Astrocyte of the spinal cord (primary cell): ENCODE data around the gene KLHL12.

Experiments
- DNase-seq: peaks from one replicate; pipeline ENCODE4 v3.0.0; 2011; ENCODE audit warnings: low read depth, low spot score
- H3K4me3 ChIP-seq: 2 replicates; pipeline ENCODE4 v1.5.1; 2011; ENCODE audit warnings: low read depth, mild to moderate bottlenecking, low read length, moderate library complexity
- in situ Hi-C: cut with HindIII; loops from 2 replicates; pipeline ENCODE4 v1.10.0; 2017; ENCODE audit warnings: low sequenced_read_pairs
- TF ChIP-seq, protein P1 (sequence below): IDR thresholded peaks from 2 replicates; pipeline ENCODE4 v1.5.1; 2012; ENCODE audit warnings: low read depth, mild to moderate bottlenecking, low read length, inconsistent platforms

Gene KLHL12

GRCh38 chr1:202873026-202873425 lies 54.0 kb downstream of the KLHL12 start:
- in situ Hi-C loops, result no loop called here
- DNase-seq, result no peak
- H3K4me3 ChIP-seq, result no peak overlapping the region
- TF ChIP-seq, protein P1, sequence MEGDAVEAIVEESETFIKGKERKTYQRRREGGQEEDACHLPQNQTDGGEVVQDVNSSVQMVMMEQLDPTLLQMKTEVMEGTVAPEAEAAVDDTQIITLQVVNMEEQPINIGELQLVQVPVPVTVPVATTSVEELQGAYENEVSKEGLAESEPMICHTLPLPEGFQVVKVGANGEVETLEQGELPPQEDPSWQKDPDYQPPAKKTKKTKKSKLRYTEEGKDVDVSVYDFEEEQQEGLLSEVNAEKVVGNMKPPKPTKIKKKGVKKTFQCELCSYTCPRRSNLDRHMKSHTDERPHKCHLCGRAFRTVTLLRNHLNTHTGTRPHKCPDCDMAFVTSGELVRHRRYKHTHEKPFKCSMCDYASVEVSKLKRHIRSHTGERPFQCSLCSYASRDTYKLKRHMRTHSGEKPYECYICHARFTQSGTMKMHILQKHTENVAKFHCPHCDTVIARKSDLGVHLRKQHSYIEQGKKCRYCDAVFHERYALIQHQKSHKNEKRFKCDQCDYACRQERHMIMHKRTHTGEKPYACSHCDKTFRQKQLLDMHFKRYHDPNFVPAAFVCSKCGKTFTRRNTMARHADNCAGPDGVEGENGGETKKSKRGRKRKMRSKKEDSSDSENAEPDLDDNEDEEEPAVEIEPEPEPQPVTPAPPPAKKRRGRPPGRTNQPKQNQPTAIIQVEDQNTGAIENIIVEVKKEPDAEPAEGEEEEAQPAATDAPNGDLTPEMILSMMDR, result no peak

DNA sequence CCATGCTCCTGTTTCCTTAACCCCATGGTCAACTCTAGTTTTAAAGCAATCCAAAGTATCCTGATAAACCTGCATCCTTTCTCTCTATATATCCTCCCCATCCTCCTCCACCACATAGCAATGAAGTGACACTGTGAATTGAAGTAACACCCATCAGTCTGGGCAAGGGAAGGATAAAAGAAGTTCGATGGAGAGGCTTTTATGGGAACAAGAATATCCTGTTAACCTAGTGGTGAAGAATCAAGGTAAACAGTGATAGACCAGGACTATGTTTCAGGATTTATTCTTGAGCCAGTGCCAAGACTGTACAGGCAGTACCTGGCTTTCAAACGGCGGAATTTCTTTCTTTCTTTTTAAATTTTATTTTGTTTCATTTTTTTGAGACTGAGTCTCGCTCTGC lies 55.7 kb downstream of the KLHL12 start:
- TF ChIP-seq, protein P1, result no peak
- no peak overlapping the region for H3K4me3 ChIP-seq
- DNase-seq, result no peak
- in situ Hi-C loops, result no loop called here

GRCh38 chr1:202862679-202863560 lies 64.1 kb downstream of the KLHL12 start:
- no peak for DNase-seq
- TF ChIP-seq, protein P1, result no peak
- no peak overlapping the region for H3K4me3 ChIP-seq
- in situ Hi-C loops, result no loop called here

- TF ChIP-seq, protein P1, result no peak
- peak overlapping the region; percentile 64 for H3K4me3 ChIP-seq
- in situ Hi-C loops, result no loop called here
- peak; percentile 86 for DNase-seq
These were observed 65.5 kb downstream of the KLHL12 start for GRCh38 chr1:202861420-202862132.

GRCh38 chr1:202860744-202861419 lies 66.2 kb downstream of the KLHL12 start:
- TF ChIP-seq, protein P1, result no peak
- in situ Hi-C loops, result no loop called here
- H3K4me3 ChIP-seq, result peak overlapping the region; percentile 64
- peak; percentile 22 for DNase-seq

DNA sequence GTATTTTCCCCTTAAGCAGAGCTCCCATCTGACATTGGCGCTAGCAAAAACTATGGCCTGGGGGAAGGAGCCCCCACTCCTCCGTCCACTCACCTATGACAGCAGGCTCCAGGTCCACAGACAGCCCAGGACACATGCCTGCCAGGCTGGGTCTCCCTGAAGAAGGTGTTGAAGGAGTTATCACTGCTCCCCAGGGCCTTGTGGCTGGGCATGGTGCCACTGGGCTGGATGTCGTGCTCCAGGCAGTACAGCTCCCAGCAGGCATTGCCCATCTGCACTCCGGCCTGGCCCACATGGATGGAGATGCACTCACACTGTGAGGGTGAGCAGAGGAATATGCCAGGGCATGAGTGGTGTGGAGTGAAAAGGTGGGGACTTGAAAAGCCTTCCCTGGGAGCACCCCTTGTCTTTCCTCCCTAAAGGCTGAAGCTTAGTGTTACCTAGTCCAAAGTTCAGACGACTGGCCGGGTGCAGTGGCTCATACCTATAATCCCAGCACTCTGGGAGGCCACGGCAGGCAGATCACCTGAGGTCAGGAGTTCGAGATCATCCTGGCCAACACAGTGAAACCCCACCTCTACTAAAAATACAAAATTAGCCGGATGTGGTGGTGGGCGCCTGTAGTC lies 68.1 kb downstream of the KLHL12 start:
- TF ChIP-seq, protein P1, result no peak
- no peak overlapping the region for H3K4me3 ChIP-seq
- in situ Hi-C loops, result no loop called here
- DNase-seq, result no peak
